Endothelial cell of umbilical vein (primary cell): ENCODE data around the gene METRN. TPM values are rescaled to one million over a fixed set of nuclear protein-coding genes. Genes with fewer than 3 reads are reported as not detected.
A peak's percentile ranks its signal among the peaks of the same experiment; 100 is the strongest.

ENCODE experiments used
- BruUV-seq: library from RNA; stranded (reverse); fragments of 400-500 nt; replicated peaks from 2 replicates; lab custom pipeline; 2021; lab: Mats Ljungman, UMichigan
- CTCF ChIA-PET: fragments of 300-600, 350-600 bp; sonication (Branson Sonifier 250); formaldehyde crosslinking; loops from one replicate; lab custom pipeline; 2021; ENCODE audit warnings: antibody characterized with exemption, inconsistent platforms; lab: Charles Lee
- POLR2A ChIA-PET: fragments of 300-600, 350-600 bp; sonication (Branson Sonifier 250); formaldehyde crosslinking; loops from one replicate; lab custom pipeline; 2021; ENCODE audit warnings: antibody characterized with exemption, inconsistent platforms; lab: Charles Lee
- DNase-seq: peaks from one replicate; pipeline ENCODE4 v3.0.0-alpha.2; 2011; ENCODE audit warnings: low read depth, low spot score
- FAIRE-seq: peaks from 2 replicates; lab custom pipeline; 2011; peaks lifted over from hg19 to GRCh38; lab: Jason Lieb, UNC
- H2AFZ ChIP-seq: 2 replicates; pipeline ENCODE4 v1.6.0; 2012; ENCODE audit warnings: low read depth, low read length, control low read depth, inconsistent platforms
- H3K27ac ChIP-seq: 2 replicates; pipeline ENCODE4 v1.5.1; 2011; ENCODE audit warnings: low read depth, mild to moderate bottlenecking, control low read depth, low read length, moderate library complexity; ENCODE audit not compliant: insufficient read depth
- H3K27me3 ChIP-seq, 2 experiments: 2 replicates each; pipeline versions ENCODE4 v1.6.0 to v1.6.1; 2011; ENCODE audit warnings: low read length in 2 of 2, mixed read lengths in 1 of 2; ENCODE audit not compliant: control insufficient read depth in 2 of 2, insufficient read depth in 2 of 2
- H3K36me3 ChIP-seq, 2 experiments: 2 replicates in 1 of 2; 3 replicates in 1 of 2; pipeline ENCODE4 v1.5.1; 2011; ENCODE audit warnings: low read length in 2 of 2, mild to moderate bottlenecking in 1 of 2, moderate library complexity in 1 of 2; ENCODE audit not compliant: control insufficient read depth in 2 of 2, insufficient read depth in 2 of 2; ENCODE audit errors: extremely low read depth in 1 of 2
- H3K4me1 ChIP-seq: 3 replicates; pipeline ENCODE4 v1.5.1; 2011; ENCODE audit warnings: mild to moderate bottlenecking, low read length; ENCODE audit not compliant: control insufficient read depth, insufficient read depth; ENCODE audit errors: extremely low read depth
- H3K4me2 ChIP-seq: 2 replicates; pipeline ENCODE4 v1.6.1; 2011; ENCODE audit warnings: low read length, control low read depth, mixed read lengths; ENCODE audit not compliant: insufficient read depth
- H3K4me3 ChIP-seq, 3 experiments: fragments of 200-600 bp in 1 of 3; sonication (generic), shearing (Covaris generic) in 1 of 3; replicated peaks in 1 of 3; 2 replicates each; pipeline ENCODE4 v1.5.1; 2011 to 2016; ENCODE audit warnings: control low read depth in 3 of 3, low read length in 3 of 3, mild to moderate bottlenecking in 2 of 3, inconsistent platforms in 1 of 3, low read depth in 1 of 3, moderate library complexity in 1 of 3; ENCODE audit not compliant: insufficient read depth in 1 of 3
- H3K79me2 ChIP-seq: 2 replicates; pipeline ENCODE4 v1.6.0; 2012; ENCODE audit warnings: low read length, inconsistent platforms; ENCODE audit not compliant: control insufficient read depth, insufficient read depth
- H3K9ac ChIP-seq: replicated peaks from 2 replicates; pipeline ENCODE3; 2011; ENCODE audit warnings: low read length, control low read depth; ENCODE audit not compliant: insufficient read depth; ENCODE audit errors: extremely low read depth
- H3K9me1 ChIP-seq: replicated peaks from 3 replicates; pipeline ENCODE4 v1.6.0; 2011; ENCODE audit warnings: mild to moderate bottlenecking, low read length; ENCODE audit not compliant: control insufficient read depth, insufficient read depth; ENCODE audit errors: extremely low read depth
- H3K9me3 ChIP-seq: replicated peaks from 2 replicates; pipeline ENCODE4 v1.5.1; 2012; ENCODE audit warnings: low read length, inconsistent platforms; ENCODE audit not compliant: control insufficient read depth, insufficient read depth
- H4K20me1 ChIP-seq: replicated peaks from 2 replicates; pipeline ENCODE3; 2011; ENCODE audit warnings: mild to moderate bottlenecking, low read length; ENCODE audit not compliant: control insufficient read depth, insufficient read depth; ENCODE audit errors: extremely low read depth
- CTCF ChIP-seq, 2 donors: IDR thresholded peaks; 1 replicate in 1 of 2; 2 replicates in 1 of 2; pipeline ENCODE4 v1.5.1; 2011; ENCODE audit warnings: low read length in 2 of 2, mild to moderate bottlenecking in 2 of 2, moderate library complexity in 2 of 2, control low read depth in 1 of 2, inconsistent platforms in 1 of 2, low read depth in 1 of 2; ENCODE audit not compliant: insufficient read depth in 1 of 2; ENCODE audit errors: extremely low read depth in 1 of 2
- EZH2 ChIP-seq: IDR thresholded peaks from 2 replicates; pipeline ENCODE4 v1.6.1; 2012; ENCODE audit warnings: borderline replicate concordance, low read depth, mild to moderate bottlenecking, moderate library complexity, low read length, inconsistent platforms; ENCODE audit not compliant: severe bottlenecking
- FOS ChIP-seq: IDR thresholded peaks from 2 replicates; pipeline ENCODE4 v1.6.1; 2011; ENCODE audit warnings: mild to moderate bottlenecking, low read length, moderate library complexity, borderline replicate concordance; ENCODE audit not compliant: insufficient read depth
- GATA2 ChIP-seq: IDR thresholded peaks from 2 replicates; pipeline ENCODE4 v1.7.0; 2011; ENCODE audit warnings: low read depth, mild to moderate bottlenecking, moderate library complexity, mixed read lengths, low read length; ENCODE audit not compliant: insufficient read length, insufficient read depth
- JUN ChIP-seq: IDR thresholded peaks from 2 replicates; pipeline ENCODE4 v1.6.1; 2011; ENCODE audit warnings: borderline replicate concordance, low read depth; ENCODE audit not compliant: insufficient read length, insufficient read depth
- MAX ChIP-seq: IDR thresholded peaks from 2 replicates; pipeline ENCODE4 v1.6.1; 2011; ENCODE audit not compliant: insufficient read depth, insufficient read length
- MYC ChIP-seq: IDR thresholded peaks from one replicate; pipeline ENCODE4 v1.6.1; 2011; ENCODE audit warnings: mild to moderate bottlenecking, low read depth, low read length
- POLR2AphosphoS5 ChIP-seq: IDR thresholded peaks from 2 replicates; pipeline ENCODE4 v1.6.1; 2012; ENCODE audit warnings: low read depth, mild to moderate bottlenecking, control low read depth, low read length, moderate library complexity; ENCODE audit not compliant: insufficient read depth
- dilution Hi-C: fragments of 300-500 bp; cut with MboI; formaldehyde crosslinking; loops from one replicate; pipeline ENCODE4 v1.15.0; 2019; ENCODE audit warnings: low sequenced_read_pairs; ENCODE audit not compliant: extremely low pct_ligation_motif_present
- intact Hi-C: fragments of 100-400 bp; cut with micrococcal nuclease; formaldehyde crosslinking; loops from one replicate; pipeline ENCODE4 v1.10.0; 2022
- polyA plus RNA-seq, 4 experiments: library from polyadenylated mRNA; depleted of rRNA in 3 of 4; stranded (reverse) in 3 of 4; unstranded in 1 of 4; fragments of >200 nt; gene quantifications; 2 replicates each; pipeline versions ENCODE4 v1.2.1 to v1.2.3, GENCODE V29; 2011 to 2012; ENCODE audit warnings: missing spikeins in 1 of 4
- total RNA-seq: library from RNA; stranded (reverse); gene quantifications from 2 replicates; pipeline ENCODE4 v1.2.3, GENCODE V29; 2021

METRN gene
- total and polyA plus RNA-seq, 2 donors (not counting 3 experiments of a cell fraction or from before 2014, with no cell fraction given) = 10.0 to 16.1 TPM

- dilution Hi-C loops = no loop called here
- DNase-seq (peak; percentile 55), FAIRE-seq (peak; percentile 40)
- H2AFZ ChIP-seq = no peak overlapping the region
- intact Hi-C loops = loop anchor here (1.0 to 2.0 kb wide), 3 partner anchors 30 to 343 kb away; no protein-coding TSS in a partner anchor
- H3K9ac ChIP-seq = no peak overlapping the region
- no peaks in the 10 kb centered on the region for H4K20me1 ChIP-seq
- H3K79me2 ChIP-seq = no peaks in the 10 kb centered on the region
- TF ChIP-seq POLR2AphosphoS5 = no peak
- TF ChIP-seq MYC = no peak
- TF ChIP-seq MAX = no peak
- TF ChIP-seq JUN = no peak
- no peak for TF ChIP-seq FOS
- peak; percentile 89 to 99 for TF ChIP-seq CTCF (IDR thresholded peaks at IDR 0.05; ENCODE audit: extremely low read depth in 1 of 2, insufficient read depth in 1 of 2, low read depth in 1 of 2, low read length in 2 of 2)
- TF ChIP-seq EZH2 = no peak
- no peak for TF ChIP-seq GATA2
- no peak overlapping the region for H3K27ac ChIP-seq
- CTCF ChIA-PET = interaction anchor here (0.8 to 3.0 kb wide), 15 partner anchors 9 to 345 kb away, joined by 3 to 67 read pairs (median 5); partner anchors contain the start of genes ANTKMT, CHTF18, HAGHL and RPUSD1
- POLR2A ChIA-PET = no interaction called here
- H3K9me1 ChIP-seq = no peaks in the 10 kb centered on the region
- no peak overlapping the region for H3K4me3 ChIP-seq
- no TSS peak for BruUV-seq
- no peaks in the 10 kb centered on the region for H3K36me3 ChIP-seq
- no peaks in the 10 kb centered on the region for H3K9me3 ChIP-seq
- H3K4me1 ChIP-seq = peaks cover 10% of the 10 kb centered on the region
- H3K27me3 ChIP-seq = peaks cover 5 to 10% of the 10 kb centered on the region in 2 experiments
- H3K4me2 ChIP-seq = no peak overlapping the region
These were observed 3.2 kb upstream of the METRN start for GRCh38 chr16:711548-712320.
